Adipose tissue (tissue), 3 donors: ENCODE measurements around the gene DBH. TPM values are rescaled to one million over a fixed set of nuclear protein-coding genes. Genes with fewer than 3 reads are reported as not detected.

Source experiments
- H3K27ac ChIP-seq: one replicate; pipeline ENCODE4 v1.5.1; 2013; ENCODE audit warnings: low read depth, low read length
- WGBS, 3 donors: extraction: QIAGEN DNeasy Blood & Tissue Kit; methylation state at CpG; one replicate each; pipeline ENCODE4 v1.1.7; 2013; 5-methylcytosine and 5-hydroxymethylcytosine counted together
- polyA plus RNA-seq, 3 donors: library from polyadenylated mRNA; stranded (reverse); fragments of 200-250 nt; gene quantifications; one replicate each; pipeline ENCODE4 v1.2.3, GENCODE V29; 2013
- donor health status: healthy with polysubstance abuse.
- donor health status: Bipolar disorder and iron deficiency.
- donor health status: healthy.

The DBH gene
- polyA plus RNA-seq, 3 donors: 0.01 to 0.05 TPM; not detected in 1

DNA sequence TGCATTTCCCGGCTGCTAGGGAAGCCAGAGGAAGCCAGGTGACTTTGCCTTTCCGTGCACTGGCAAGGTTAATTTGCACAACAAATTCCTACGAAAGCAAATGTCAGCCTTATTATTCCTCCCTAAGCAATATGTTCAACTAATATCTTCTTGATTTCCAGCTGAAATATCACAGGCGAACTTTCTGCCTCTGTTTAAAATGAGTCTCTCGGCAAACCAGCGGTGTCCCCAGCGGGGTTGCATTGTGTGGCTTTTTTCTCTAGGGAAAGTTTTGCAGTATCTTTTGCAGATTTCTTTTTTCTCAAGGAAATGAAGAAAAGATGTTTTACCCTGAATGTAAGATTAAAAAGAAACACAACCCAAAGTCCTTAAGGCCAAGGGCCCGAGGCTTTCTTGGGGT lies 1.9 kb downstream of the DBH start:
- 46 to 73% (median 61%) methylated on average over 8 of the region's 8 CpGs for WGBS, 3 donors
- H3K27ac ChIP-seq: no peak overlapping the region

- H3K27ac ChIP-seq: no peak overlapping the region
- 60 to 72% (median 72%) methylated on average over 8 of the region's 8 CpGs for WGBS, 3 donors
Observed at GRCh38 chr9:133638711-133639110, 2.5 kb downstream of the DBH start.

DNA sequence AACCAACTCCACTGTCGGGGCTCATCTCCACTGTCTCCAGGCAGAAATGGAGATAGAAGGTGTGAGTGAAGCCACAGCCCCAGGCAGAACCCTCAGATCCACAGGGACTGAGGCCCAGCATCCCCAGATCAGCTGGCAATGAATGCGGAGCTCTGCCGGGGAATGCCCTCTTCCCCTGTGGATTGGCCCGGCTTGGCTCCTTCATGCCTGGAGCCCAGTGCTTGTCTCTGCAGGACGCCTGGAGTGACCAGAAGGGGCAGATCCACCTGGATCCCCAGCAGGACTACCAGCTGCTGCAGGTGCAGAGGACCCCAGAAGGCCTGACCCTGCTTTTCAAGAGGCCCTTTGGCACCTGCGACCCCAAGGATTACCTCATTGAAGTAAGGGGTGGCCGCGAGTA lies 3.5 kb downstream of the DBH start:
- WGBS, 3 donors: 86 to 91% (median 90%) methylated on average over 8 of the region's 8 CpGs
- no peak overlapping the region for H3K27ac ChIP-seq

DNA sequence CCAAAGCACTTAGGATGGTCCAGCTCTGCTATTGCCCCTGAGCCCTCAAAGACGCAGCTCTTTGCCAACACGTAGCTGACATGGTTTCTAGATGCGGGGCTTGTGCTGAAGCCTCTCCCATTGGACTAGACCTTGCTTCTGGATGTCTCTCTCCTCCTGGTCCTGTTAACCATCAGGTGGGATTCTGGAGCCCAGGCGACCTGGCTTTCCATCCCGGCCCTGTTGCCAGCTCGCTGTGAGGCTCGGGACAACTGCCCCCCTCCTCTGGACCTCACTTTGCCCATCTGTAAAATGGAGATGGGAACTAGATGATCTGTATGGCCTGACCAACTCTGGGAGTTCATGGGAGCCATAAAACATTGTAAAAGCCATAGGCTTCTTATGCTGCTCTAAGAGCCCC lies 4.0 kb downstream of the DBH start:
- WGBS, 3 donors: 88 to 99% (median 92%) methylated on average over 7 of the region's 7 CpGs
- H3K27ac ChIP-seq: no peak overlapping the region

DNA sequence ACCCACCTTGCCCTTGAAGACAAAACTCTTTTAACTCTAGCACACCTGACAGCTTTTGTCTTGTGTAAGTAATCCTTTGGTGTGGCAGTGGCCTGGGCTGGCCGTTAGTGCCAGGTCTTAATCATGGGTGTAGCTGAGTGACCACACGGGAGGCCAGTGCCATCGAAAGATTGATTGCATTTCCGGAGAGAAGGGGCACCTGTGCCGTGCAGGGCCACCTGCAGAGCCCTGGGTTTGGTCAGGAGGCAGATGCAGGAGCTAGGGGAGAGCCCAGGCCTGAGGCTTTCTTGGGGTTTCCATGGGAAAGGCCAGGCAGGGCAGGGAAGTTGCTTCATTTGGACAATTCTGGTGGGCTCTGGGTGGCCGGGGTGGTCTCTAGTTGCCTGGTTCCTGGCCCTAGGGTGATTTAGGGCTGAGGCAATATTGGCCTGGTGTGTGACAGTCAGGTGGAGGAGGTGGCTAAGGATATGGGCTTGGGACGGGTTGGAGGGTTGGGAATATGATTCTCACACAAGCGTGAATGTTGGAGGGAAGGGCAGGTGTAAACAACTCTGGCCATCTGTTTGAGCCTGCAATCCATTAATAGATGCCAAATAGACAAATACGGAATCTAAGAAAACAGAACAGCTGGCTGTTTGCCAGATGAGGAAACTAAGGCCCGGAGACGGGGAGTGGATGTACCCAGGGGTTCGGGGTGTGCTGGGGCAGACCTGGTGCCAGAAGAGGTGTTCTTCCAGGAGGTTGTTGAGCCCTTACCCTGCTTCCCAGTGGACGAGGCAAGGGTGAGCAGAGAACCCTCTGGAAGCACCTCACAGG lies 4.6 kb downstream of the DBH start:
- WGBS, 3 donors: 78 to 88% (median 86%) methylated on average over 13 of the region's 13 CpGs
- no peak overlapping the region for H3K27ac ChIP-seq

DNA sequence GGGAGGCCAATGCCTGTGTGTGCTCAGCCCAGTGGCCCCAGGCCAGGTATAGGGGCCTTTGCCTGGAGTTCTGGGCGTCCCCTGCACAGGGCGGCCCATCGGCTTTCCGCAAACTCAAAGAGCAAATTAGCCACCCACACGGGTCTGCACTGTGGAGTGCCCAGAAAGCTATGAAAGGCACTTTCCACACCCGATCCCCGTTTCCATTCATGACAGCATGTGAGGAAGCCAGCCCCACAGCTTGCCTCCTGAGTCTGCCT lies 5.2 kb downstream of the DBH start:
- 82 to 92% (median 86%) methylated on average over 7 of the region's 7 CpGs for WGBS, 3 donors
- no peak overlapping the region for H3K27ac ChIP-seq

DNA sequence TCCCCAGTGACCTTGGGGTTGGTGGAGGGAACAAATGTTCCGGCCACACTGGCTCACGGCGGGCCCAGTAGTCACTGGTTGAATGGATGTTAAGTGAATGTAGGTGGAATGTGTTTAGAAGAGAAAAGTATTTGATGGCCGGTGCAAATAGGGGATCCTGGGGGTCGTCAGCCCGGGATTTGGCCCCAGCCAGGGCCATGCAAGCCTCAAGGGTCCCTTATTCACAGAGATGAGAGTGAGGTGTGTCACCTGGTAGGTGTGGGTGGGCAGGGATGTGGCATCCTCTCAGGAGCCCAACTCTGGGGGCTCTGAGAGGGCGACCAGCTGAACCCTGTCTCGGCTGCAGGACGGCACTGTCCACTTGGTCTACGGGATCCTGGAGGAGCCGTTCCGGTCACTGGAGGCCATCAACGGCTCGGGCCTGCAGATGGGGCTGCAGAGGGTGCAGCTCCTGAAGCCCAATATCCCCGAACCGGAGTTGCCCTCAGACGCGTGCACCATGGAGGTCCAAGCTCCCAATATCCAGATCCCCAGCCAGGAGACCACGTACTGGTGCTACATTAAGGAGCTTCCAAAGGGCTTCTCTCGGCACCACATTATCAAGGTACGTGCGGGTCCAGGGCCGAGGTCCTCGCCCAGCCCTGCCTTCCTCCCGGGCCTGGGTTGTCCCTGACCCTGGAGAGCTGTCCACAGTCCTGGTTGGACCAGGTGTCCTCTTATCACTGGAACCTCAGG lies 5.9 kb downstream of the DBH start:
- 82 to 94% (median 93%) methylated on average over 21 to 25 of the region's 25 CpGs for WGBS, 3 donors

DNA sequence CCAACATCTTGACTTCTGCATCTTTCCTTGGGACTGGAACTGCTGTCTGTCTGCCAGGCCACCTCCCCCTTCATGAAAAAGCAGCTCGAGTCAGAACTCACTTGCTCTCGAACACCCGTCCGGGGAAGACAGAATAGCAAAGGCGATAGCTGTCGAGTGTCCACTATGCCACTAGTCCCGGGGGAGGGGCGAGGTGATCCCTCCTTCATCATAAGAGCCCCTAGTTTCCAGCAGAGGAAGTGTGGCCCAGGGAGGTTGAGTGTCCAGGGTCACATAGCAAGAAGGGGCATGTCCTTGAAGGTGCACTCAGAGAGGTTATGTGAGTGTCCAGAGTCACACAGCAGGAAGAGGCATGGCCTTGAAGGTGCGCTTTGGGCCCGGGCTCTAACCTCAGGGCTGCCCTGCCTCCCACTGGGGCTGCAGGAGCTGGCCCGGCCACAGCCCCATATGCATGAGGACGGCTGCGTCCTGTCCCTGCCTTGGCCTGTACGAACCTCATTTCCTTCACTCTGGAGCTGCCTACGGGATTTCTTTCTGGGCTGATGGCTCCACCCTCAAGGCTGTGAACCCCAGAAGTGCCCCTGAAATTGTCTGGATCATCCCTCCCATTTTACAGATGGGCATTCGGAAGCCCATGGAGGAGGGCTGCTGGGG lies 6.7 kb downstream of the DBH start:
- WGBS, 3 donors: 54 to 72% (median 54%) methylated on average over 16 of the region's 16 CpGs
- no peak overlapping the region for H3K27ac ChIP-seq

More for the DNA sequence above, 5.9 kb downstream of the DBH start:
- no peak overlapping the region for H3K27ac ChIP-seq

DNA sequence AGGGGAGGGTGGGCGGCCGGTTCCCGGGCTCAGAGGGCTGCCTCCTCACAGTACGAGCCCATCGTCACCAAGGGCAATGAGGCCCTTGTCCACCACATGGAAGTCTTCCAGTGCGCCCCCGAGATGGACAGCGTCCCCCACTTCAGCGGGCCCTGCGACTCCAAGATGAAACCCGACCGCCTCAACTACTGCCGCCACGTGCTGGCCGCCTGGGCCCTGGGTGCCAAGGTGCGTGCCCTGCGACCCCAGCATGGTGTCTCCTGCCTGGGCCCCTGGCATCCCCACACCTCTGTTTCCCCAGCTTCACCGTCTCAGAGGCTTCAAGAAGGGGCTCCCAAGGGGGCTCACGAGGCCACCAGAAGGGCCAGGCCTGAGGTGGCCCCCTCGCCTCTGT lies 7.2 kb downstream of the DBH start:
- 80 to 93% (median 87%) methylated on average over 14 to 20 of the region's 20 CpGs for WGBS, 3 donors
- H3K27ac ChIP-seq: no peak overlapping the region

- WGBS, 3 donors: 82 to 85% (median 84%) methylated on average over 23 of the region's 23 CpGs
- no peak overlapping the region for H3K27ac ChIP-seq
Observed at GRCh38 chr9:133643978-133644760, 8.0 kb downstream of the DBH start.

GRCh38 chr9:133645021-133645765 lies 9.0 kb downstream of the DBH start:
- 40 to 55% (median 48%) methylated on average over 10 of the region's 10 CpGs for WGBS, 3 donors
- no peak overlapping the region for H3K27ac ChIP-seq

DNA sequence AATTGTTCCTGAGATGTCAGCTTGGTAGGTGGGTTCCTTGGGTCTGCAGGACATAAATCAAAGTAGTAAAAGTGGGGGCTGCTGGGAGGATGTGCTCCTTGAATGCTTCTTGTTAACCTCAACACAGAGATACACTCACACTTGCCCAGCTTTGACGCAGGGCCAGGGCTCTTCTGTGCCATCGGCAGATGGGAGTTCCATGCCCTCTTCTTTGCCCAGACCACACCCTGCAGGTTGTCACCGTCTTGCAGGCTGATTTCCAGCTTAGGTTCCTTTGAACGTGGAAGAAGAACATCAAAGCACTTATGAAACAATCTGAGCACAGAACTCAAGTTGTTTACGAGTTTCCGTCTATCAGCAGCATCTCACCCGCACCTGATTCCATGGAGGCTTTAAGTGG lies 11.0 kb downstream of the DBH start:
- 53 to 70% (median 65%) methylated on average over 7 of the region's 7 CpGs for WGBS, 3 donors
- H3K27ac ChIP-seq: no peak overlapping the region

DNA sequence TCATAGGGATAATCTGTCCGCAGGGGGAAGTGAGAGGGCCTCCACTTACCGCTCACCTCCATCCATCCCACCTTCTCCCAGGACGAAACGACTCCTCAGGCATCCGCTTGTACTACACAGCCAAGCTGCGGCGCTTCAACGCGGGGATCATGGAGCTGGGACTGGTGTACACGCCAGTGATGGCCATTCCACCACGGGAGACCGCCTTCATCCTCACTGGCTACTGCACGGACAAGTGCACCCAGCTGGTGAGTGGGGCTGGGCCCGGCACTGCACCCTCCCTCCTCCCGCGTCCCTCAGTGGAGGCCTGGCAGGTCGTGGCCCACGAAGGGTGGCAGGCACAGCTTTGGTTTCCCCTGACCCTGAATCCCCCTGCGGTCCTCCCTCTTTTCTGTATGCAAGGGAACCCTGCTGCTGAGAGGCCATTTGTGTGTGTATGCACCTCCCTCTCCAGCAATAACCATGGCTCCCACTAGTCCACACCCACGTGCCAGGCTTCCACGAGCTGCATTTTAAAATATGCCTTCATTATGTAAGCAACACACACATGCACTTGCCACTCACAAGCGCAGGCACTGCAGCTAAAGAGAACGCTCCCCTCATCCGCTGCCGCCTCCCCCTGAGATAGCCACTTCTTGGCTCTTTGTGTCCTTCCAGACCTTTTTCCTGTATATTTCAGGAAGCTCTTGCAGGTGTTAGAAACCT lies 11.8 kb downstream of the DBH start:
- WGBS, 3 donors: 78 to 84% (median 83%) methylated on average over 25 of the region's 25 CpGs
- H3K27ac ChIP-seq: no peak overlapping the region

- no peak overlapping the region for H3K27ac ChIP-seq
- 77 to 81% (median 79%) methylated on average over 7 of the region's 7 CpGs for WGBS, 3 donors
Observed at GRCh38 chr9:133649194-133649593, 13.0 kb downstream of the DBH start.

GRCh38 chr9:133650026-133650425 lies 13.9 kb downstream of the DBH start:
- WGBS, 3 donors: 83 to 91% (median 88%) methylated on average over 12 of the region's 12 CpGs

GRCh38 chr9:133653638-133654037 lies 17.5 kb downstream of the DBH start:
- H3K27ac ChIP-seq: no peak overlapping the region
- 58 to 75% (median 62%) methylated on average over 9 of the region's 9 CpGs for WGBS, 3 donors

More at GRCh38 chr9:133650026-133650425, 13.9 kb downstream of the DBH start:
- H3K27ac ChIP-seq: no peak overlapping the region
